Retinal pigment epithelial cell (primary cell): ENCODE data around the gene CHD2.

Experiments used
- DNase-seq: peaks from one replicate; pipeline ENCODE4 v3.0.0-alpha.2; 2010; ENCODE audit warnings: low read depth
- H3K4me3 ChIP-seq: 2 replicates; pipeline ENCODE4 v1.5.1; 2011; ENCODE audit warnings: mild to moderate bottlenecking, low read length, control low read depth, moderate library complexity
- TF ChIP-seq, protein P1 (sequence below): conservative IDR thresholded peaks from 2 replicates; pipeline ENCODE4 v1.5.1; 2011; ENCODE audit warnings: low read depth, low read length, control low read depth, inconsistent platforms

The CHD2 gene

DNA sequence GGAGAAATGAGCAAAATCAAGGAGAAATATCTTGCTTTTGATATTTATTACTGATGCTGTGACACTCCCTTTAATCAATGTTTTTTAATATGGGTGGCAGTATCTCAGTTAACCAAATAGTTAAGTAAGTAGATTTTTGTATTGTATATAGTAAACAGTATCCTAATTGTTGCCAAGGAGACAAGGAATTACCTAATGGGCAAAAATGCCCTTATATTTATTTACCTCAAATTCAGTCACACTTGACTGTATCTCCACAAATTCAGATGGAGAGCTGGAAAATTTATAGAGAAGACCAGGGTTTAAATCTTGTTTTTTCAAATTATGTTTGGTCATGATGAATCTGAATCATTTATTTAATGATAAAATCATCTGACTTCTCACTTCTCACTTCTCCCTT, 3.6 kb upstream of the CHD2 start:
- no peak for DNase-seq
- TF ChIP-seq, protein P1, sequence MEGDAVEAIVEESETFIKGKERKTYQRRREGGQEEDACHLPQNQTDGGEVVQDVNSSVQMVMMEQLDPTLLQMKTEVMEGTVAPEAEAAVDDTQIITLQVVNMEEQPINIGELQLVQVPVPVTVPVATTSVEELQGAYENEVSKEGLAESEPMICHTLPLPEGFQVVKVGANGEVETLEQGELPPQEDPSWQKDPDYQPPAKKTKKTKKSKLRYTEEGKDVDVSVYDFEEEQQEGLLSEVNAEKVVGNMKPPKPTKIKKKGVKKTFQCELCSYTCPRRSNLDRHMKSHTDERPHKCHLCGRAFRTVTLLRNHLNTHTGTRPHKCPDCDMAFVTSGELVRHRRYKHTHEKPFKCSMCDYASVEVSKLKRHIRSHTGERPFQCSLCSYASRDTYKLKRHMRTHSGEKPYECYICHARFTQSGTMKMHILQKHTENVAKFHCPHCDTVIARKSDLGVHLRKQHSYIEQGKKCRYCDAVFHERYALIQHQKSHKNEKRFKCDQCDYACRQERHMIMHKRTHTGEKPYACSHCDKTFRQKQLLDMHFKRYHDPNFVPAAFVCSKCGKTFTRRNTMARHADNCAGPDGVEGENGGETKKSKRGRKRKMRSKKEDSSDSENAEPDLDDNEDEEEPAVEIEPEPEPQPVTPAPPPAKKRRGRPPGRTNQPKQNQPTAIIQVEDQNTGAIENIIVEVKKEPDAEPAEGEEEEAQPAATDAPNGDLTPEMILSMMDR = no peak
- H3K4me3 ChIP-seq = no peak overlapping the region

DNA sequence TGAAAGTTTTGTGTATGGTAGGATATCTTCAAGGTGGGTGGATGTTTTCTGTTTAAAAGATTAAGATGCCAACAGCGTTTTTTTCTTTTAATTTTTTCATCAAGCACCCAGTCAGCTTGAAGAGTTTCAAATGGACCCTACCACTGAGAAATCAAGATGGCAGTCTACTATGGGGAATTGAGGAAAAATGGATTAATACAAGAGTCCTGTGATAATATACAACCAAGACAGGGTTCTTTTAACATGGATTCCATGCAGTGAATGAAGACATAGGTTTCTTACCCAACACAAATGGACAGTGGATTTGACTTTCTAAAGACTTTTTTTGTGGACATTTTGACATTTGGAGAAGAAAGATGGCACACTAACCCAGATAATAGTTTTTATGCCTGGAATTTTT, 2.5 kb upstream of the CHD2 start:
- TF ChIP-seq, protein P1 = no peak
- no peak for DNase-seq
- H3K4me3 ChIP-seq = no peak overlapping the region

DNA sequence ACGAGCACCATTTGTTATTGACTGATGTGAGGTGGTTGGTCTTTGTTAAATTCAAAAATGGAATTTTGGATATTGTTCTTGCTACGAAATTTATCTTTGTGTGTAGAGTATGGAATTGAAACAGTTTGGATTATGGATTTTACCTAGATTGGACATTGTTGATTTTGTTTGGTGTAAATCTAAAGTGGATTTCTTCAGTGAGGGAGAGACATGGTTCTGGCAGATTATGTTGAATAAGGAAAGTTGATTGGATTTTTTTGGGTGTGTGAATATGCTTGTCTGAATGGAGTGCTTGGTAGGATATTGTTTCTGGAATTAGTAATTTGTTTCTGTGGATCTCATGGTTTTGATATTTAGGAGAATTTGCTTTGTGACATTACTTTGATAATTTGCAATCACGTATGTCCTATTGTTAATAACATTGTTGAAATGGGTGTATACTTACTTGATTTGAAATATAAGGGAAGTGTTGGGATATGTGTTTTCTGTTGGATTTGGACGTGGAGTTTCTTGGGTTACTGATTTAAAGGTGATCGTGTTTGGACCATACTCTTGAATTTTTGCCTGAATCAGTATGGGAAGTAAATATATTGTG, 1.0 kb upstream of the CHD2 start:
- no peak overlapping the region for H3K4me3 ChIP-seq
- TF ChIP-seq, protein P1 = no peak
- no peak for DNase-seq

DNA sequence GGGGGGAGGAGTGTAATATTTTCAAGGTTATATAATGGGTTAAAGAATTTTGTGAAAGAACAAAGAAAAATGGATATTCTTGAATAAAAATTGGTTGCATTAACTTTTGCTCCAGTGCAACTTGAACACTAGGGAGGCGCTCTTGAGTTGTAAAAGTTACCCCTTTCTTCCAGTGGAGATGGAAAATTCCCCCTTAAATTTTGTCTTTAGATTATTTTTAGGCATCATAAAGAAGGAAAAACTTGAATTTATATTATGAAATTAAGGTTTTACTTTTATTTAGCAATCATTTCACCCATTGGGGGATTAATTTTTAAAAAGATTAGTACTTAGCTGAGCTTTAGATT, 550 bp upstream of the CHD2 start:
- peak overlapping the region; percentile 64 for H3K4me3 ChIP-seq
- TF ChIP-seq, protein P1 = peak; percentile 48
- DNase-seq = no peak

DNA sequence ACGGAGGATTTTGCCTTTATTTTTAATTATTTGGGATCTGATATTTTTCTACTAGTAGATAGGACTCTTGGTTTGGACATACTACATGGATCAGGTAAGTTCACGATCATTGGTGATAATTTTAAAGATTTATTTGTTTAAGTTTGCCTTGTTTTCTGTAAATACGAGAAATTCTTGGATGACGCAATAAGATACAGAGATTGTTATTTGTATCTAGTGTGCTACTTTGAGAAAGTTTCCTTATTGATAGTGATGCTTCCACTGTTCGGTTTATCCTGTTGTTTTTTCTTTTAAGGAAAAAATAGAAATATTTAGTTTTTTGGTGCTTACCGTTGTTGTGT, 577 bp downstream of the CHD2 start:
- no peak for DNase-seq
- peak overlapping the region; percentile 64 for H3K4me3 ChIP-seq
- TF ChIP-seq, protein P1 = no peak

DNA sequence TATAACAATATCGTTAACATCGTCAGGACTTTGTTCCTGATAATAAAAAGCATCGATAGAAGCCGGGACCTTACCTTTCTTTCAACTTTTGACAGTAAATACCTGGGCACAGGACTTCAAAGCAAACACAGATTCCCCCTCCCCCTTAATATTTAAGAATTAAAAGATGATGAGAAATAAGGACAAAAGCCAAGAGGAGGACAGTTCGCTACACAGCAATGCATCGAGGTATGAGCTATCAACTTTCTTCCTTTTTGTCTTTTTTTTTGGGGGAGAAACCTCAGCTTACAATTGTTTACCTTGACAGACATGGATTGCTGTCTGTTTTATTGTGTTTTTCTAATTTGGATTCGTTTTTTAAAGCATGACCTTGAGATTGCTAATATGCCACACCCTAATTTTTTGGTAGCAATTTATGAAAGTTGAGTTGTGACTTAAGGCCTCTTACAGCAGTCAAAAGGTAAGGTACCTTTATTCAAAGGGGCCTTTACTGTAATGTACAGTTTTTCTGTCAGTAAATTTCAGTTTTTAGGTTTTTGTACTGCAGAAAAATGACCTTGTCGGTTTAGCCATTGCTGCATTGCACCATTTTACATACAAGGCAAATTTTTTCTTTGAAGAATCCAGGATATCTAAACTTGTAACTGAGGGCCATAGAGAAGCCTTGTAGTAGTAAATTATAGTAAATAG, 1.1 kb downstream of the CHD2 start:
- H3K4me3 ChIP-seq = peak overlapping the region; percentile 64
- TF ChIP-seq, protein P1 = no peak
- DNase-seq = no peak

DNA sequence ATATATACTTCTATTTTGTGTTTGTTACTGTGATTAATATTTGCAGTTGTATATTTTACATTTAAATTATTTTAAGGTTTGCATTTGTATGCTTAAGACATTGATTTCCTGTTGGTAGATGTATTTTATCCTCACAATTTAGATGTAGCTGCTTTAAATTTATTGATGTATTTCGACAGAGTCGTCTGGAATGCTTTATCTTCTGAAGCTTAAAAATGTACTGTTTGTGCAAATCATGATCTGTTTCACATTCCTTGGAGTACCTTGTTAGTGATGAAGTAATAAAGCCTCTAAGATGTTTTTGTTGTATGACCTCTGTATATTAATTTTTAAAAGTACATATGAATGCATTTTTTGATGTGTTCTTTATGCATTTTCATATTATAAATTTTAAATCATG, 1.9 kb downstream of the CHD2 start:
- H3K4me3 ChIP-seq = peak overlapping the region; percentile 64
- TF ChIP-seq, protein P1 = no peak
- no peak for DNase-seq
